ELR (cell line): ENCODE measurements around the gene MAD1L1.

Experiments
- DNase-seq: peaks from one replicate; pipeline ENCODE4 v3.0.0-alpha.2; 2015; ENCODE audit warnings: low read depth

MAD1L1 gene

DNA sequence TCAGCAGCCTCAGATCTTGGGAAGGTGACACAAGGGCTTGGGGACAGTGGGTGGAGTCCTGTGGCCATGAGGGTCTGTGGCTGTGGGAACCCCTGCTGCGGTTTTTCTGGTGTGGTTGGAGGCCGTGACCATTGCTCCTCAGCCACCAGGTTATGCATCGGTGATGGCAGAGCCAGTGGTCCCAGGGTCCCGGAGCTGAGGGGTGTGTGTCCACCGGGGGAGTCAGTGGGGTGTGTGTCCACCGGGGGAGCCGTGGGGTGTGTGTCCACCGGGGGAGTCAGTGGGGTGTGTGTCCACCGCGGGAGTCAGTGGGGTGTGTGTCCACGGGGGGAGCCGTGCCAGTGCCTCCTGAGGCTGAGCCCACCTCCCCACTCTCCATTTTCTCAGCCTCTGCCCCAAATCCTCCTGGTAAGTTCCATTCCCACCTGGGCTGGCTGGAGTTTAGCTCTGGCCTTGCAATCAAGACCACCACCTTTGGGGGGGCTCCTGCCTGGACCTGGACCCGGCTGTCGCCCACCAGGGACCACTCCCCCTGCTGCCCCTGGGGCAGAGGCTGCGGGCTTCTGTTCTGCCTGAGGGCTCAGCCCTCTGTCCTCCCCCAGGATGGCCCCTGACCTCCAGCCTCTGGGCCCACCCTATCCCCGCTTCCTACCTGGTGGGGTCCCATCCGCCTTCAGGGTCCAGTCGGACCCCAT, 419.2 kb downstream of the MAD1L1 start:
- no peak for DNase-seq

GRCh38 chr7:1812509-1813393, 420.0 kb downstream of the MAD1L1 start:
- no peak for DNase-seq

DNA sequence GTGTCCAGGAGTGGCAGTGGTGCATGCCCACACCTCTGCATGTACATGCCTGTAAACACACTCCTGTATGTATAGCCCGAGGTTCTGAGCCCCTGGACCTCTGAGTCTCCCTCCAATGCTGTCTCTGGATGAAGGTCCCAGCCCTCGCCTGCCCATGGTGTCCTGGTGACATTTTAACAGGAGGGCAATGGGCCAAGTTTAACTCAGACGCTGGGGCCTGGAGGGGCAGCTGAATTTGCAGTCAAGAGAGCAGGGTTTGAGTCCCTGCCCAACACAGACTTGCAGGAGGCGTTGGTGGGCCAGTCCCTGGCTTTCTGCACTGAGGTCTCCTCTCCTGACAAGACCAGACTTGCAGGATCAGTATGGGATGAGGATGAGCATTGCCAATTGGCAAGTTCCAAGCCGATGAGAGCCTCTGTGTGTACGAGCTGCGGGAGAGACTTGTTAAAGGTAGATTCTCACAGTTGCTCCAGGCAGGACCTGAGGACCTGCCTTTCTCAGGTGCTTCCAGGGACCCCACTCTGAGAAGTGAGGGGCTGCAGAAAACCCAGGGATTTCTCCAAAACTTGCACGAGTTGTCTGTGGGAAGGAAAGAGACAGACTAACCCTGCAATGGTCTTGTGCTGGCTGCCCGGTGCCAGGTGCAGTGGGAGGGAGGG, 420.8 kb downstream of the MAD1L1 start:
- DNase-seq = no peak

DNA sequence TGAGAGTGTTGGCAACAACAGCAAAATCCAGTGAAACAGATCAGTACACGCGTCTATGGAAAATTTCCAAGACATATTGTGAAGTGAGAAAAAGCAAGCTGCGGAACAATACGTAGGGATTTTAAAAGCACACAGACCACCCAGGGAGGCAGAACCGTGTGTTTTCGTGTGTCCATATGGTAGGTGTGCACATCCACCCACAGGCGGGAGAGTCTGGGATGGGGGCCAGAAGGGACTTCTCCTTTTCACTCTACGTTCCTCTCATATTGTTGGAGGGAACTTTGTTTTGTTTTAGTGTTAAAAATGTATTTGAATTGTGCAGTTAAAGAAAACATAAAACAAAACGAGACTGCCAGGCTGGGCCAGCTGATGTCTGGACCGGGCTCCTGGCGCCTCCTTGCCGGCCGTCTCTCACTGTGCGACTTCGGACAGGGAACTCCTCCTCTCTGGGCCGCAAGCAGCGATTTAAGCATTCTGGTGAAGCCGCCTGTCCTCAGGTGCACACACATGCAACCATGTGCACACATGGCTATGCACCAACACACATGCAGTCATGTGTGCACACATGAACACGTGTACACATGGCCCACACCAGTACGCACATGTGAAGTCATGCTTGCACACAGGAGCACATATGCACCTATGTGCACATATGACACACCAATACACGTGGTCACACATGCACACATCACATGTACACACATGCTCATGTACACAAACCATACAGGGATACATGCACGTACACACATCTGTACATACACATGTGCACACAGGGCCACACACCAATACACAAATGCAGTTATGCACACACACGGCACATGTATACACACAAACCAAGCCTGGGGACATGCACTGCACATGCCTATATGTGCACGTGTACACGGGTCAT, 421.5 kb downstream of the MAD1L1 start:
- DNase-seq = no peak

DNA sequence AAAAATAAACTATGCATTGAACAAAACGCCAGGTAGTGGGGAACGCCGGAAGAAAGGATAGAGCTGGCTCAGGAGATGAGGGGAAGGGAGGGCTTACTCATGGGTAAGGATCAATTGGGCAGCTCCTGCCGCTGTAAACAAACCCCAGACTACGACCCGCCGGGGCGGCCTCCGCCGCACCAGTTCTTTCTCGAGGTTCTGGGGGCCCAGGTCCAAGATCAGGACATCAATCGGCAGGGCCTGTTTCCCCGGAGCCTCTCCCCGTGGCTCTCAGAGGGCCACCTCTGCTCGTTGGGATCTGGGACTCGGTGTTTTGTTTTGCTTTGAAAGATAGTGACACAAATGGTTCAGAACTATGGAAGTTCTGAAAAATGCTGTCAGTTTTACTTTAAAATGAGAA, 422.2 kb downstream of the MAD1L1 start:
- no peak for DNase-seq

GRCh38 chr7:1809601-1810258, 423.0 kb downstream of the MAD1L1 start:
- DNase-seq = no peak

DNA sequence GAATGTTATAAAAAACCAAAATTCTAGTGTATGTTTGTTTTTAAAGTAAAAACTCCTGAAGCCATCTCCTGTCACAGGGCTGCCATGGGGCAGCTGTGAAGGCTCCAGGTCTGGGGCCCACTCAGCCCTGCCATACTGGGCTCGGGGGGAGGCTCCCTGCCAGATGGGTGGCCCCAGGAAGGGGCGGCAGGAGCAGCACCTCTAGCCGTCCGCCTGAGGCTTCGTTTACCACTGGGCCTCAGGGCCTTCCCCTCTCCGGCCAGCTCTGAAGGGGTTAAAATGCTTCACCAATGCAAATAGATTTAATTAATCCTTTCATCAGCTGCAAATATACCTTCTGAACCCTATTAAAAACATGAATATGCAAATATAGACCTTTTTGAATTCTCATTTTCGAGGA, 423.7 kb downstream of the MAD1L1 start:
- DNase-seq = no peak

DNA sequence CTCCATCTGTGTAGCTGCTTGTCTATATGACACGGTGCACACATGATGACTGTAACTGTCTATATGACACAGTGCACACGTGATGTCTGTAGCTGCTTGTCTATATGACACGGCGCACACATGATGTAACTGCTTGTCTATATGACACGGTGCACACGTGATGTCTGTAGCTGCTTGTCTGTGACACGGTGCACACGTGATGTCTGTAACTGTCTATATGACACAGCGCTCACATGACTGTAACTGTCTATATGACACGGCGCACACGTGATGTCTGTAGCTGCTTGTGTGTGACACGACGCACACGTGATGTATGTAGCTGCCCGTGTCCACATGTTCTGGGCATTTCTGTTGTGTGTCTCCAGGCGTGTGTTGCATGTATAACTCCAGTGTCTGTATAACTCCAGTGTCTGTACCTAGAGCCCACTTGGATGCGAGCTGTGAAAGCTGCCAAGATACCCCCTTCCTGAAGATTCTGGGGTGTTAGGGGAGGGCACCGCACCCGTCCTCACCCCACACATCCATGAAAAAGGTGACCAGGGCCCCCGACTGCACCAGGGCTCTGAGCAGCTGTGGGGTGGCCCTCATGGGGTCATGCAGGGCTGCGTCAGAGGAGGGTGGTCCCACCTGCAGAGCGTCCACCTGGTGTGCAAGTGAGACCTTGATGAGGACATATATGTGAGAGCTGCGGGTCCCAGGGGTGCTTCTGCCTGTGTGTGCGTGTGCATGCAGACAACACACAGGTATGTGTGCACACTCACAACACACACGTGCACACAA, 424.7 kb downstream of the MAD1L1 start:
- no peak for DNase-seq

DNA sequence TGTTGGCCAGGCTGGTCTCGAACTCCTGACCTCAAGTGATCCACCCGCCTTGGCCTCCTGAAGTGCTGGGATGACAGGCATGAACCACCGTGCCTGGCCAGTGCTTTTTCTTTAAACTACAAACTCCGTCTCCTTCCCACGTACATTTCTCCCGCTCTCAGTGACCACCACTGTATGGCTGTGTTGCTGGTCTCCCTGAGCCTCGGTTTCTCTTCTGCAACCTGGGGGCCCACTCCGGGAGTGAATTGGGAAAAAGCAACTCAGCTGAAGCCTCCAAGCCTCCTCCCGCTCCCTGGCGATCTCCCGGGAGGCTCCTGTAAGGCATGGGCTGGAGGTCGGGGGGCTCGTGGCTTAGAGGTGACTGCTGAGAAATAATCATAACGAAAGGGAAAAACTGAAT, 426.4 kb downstream of the MAD1L1 start:
- no peak for DNase-seq

GRCh38 chr7:1804310-1804709, 428.4 kb downstream of the MAD1L1 start:
- DNase-seq = no peak

DNA sequence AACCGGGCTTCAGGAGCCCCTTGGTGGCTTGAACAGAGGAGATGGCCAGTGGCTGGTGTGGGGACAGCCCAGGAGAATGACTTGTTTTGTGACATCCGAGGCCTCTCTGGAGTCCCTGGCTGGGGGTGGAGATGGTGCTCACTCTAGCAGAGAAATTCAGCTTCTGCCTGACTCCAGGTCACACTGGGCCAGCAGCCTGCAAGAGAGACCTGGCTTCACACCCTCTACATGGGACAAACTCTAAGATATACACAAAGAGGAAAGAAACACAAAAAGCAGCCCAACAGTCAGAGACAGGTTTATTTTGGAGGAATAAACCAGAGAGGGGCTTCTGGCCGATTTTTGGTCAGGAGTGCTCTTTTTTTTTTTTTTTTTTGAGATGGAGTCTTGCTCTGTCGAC, 429.8 kb downstream of the MAD1L1 start:
- DNase-seq = no peak

DNA sequence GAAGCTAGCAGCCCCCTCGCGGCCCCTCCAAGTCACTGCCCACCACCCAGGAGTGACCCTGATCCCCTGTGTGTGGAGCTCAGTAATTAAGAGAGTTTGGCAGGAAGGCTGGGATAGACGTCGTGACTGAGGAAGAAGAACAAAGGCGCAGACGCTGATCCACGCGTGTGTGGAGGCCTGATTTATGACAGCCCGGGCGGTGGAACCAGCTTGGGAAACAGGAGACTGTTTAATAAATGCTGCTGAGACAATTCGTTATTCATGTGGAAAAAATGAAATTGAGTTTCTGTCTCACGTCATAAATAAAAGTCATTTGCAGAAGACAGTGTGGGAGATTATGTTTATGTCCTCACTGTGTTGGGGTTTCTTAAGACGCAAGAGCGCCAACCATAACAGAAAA, 431.8 kb downstream of the MAD1L1 start:
- no peak for DNase-seq

DNA sequence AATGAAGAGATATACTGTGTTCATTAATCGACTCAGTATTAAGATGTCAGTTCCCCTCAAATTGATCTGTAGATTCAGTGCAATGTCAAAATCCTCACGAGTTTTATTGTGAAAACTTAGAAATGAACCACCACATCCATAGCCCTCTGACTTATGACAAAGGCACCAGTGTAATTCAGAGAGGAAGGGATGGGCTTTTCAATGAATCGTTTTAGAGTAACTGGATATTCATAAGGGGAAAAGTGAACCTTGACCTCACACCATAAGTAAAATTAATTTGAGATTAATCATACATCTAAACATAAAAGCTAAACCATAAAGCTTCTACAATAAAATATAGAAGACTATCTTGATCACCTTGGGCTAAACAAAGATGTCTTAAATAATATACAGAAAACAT, 434.6 kb downstream of the MAD1L1 start:
- DNase-seq = peak; percentile 15

GRCh38 chr7:1794888-1795542, 437.7 kb downstream of the MAD1L1 start:
- DNase-seq = peak; percentile 47

DNA sequence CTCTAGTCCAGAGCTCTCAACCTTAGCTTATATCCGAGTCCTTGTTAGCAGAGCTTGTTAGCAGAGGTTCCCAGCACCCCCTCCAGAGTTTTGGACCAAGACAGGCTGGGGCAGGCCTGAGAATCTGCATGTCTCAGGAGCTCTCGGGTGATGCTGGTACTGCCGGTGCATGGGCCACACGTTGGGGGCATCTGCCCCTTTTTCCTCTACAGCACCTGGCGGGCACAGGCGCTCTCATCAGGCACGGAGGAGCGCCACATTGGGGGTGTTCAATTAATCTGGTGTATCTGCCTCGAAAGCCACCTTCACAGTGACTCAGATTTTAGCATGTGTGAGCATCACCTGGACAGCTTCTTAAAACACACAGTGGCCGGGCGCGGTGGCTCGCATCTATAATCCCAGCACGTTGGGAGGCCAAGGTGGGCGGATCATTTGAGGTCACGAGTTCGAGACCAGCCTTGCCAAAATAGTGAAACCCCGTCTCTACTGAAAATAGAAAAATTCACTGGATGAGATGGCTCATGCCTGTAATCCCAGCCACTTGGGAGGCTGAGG, 445.0 kb downstream of the MAD1L1 start:
- DNase-seq = no peak

GRCh38 chr7:1787241-1787640, 445.5 kb downstream of the MAD1L1 start:
- no peak for DNase-seq

- DNase-seq = no peak
Measured at GRCh38 chr7:1785839-1786238, 446.9 kb downstream of the MAD1L1 start.

DNA sequence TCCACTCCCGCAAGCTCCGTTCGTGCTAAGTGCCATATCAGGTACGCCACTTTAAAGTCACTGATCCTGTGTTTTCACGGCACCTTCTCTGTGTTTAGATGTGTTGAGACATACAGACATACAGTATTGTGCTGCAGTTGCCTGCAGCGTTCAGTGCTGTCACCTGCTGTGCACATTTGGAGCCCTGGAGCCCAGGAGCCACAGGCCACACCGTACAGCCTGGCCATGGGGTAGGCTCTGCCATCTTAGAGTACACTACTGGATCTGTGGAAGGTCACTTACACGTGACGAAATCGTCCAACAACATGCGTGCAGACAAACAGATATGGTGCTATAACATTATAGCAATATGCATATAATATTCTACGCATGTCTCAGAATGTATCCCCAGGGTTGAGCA, 451.4 kb downstream of the MAD1L1 start:
- no peak for DNase-seq

DNA sequence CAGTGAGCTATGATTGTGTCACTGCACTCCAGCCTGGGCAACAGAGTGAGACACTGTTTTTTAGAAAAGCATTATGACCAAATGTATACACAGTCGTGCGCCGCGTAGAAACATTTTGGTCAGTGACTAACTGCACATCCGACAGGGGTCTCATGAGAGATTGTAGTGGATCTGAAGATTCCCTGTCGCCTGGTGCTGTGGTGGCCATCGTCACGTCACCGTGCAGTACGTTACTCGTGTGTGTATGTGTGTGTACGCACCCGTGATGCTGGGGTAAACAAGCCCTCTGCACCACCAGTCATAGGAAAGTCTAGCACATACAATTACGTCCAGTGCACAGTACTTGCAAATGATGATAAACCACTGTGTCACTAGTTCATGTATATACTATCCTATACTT, 453.3 kb downstream of the MAD1L1 start:
- no peak for DNase-seq

DNA sequence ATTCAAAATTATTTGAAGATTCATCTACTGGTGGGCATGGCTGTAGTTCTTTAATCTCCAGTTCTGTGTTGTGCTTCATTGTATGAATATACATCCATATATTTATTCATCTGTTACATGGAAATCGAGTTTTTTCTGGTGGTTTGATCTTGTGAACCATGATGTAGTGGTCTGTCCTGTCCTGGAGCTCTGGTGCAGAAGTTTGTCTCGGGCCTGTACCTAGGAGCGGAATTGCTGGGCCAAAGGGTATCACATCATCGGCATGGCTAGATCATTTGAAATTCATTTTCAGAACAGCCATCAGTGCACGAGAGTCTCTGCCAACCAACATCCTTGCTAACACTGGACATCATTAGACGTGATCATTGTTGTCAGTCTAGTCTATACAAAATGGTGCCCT, 455.6 kb downstream of the MAD1L1 start:
- DNase-seq = no peak
